GM23338 (cell line): ENCODE measurements around the gene CERS1. TPM values are rescaled to one million over a fixed set of nuclear protein-coding genes. Genes with fewer than 3 reads are reported as not detected.

Experiments
- ATAC-seq: fragments of 200-7000 bp; cut with Tn5 transposase; 3 replicates; pipeline ENCODE4 v1.9.1; 2020
- DNase-seq: peaks from one replicate; pipeline ENCODE4 v3.0.0-alpha.2; 2015; ENCODE audit warnings: low spot score
- H2AFZ ChIP-seq: fragments of 200-600 bp; sonication (generic); 2 replicates; pipeline ENCODE4 v1.8.0; 2016; ENCODE audit warnings: antibody characterized with exemption, mild to moderate bottlenecking, moderate library complexity
- H3F3A ChIP-seq: fragments of 200-600 bp; sonication (generic); replicated peaks from 2 replicates; pipeline ENCODE4 v1.8.0; 2017; ENCODE audit warnings: antibody characterized with exemption, mixed run types, low read depth
- H3K27ac ChIP-seq: fragments of 200-600 bp; sonication (generic); 2 replicates; pipeline ENCODE4 v1.6.1; 2016; ENCODE audit warnings: low read depth
- H3K27me3 ChIP-seq: fragments of 200-600 bp; sonication (generic); 2 replicates; pipeline ENCODE4 v1.8.0; 2016; ENCODE audit warnings: mild to moderate bottlenecking, mixed run types, moderate library complexity; ENCODE audit not compliant: insufficient read depth
- H3K36me3 ChIP-seq: fragments of 200-600 bp; sonication (generic); 2 replicates; pipeline ENCODE4 v1.8.0; 2016; ENCODE audit warnings: mild to moderate bottlenecking; ENCODE audit not compliant: insufficient read depth
- H3K4me1 ChIP-seq: fragments of 200-600 bp; sonication (generic); 2 replicates; pipeline ENCODE4 v1.8.0; 2016; ENCODE audit warnings: mild to moderate bottlenecking, moderate library complexity; ENCODE audit not compliant: insufficient read depth
- H3K4me2 ChIP-seq: fragments of 200-600 bp; sonication (generic); 2 replicates; pipeline ENCODE4 v1.7.1; 2017; ENCODE audit warnings: mixed run types
- H3K4me3 ChIP-seq: fragments of 200-600 bp; sonication (generic); 2 replicates; pipeline ENCODE4 v1.6.1; 2016; ENCODE audit warnings: mixed run types
- H3K79me2 ChIP-seq: fragments of 200-600 bp; sonication (generic); replicated peaks from 2 replicates; pipeline ENCODE4 v1.8.0; 2017; ENCODE audit warnings: mild to moderate bottlenecking; ENCODE audit not compliant: insufficient read depth
- H3K9me2 ChIP-seq: fragments of 200-600 bp; sonication (generic); 2 replicates; pipeline ENCODE4 v1.8.0; 2017; ENCODE audit not compliant: insufficient read depth
- H4K20me1 ChIP-seq: fragments of 200-600 bp; sonication (generic); replicated peaks from 2 replicates; pipeline ENCODE4 v1.8.0; 2017; ENCODE audit warnings: mild to moderate bottlenecking; ENCODE audit not compliant: insufficient read depth
- H3K27ac Mint-ChIP-seq: 2 replicates; pipeline ENCODE4 v1.8.0; 2020; ENCODE audit warnings: inconsistent platforms, mild to moderate bottlenecking, moderate library complexity, mixed read lengths
- H3K27me3 Mint-ChIP-seq: 3 replicates; pipeline ENCODE4 v1.8.0; 2022; ENCODE audit warnings: low read depth, mild to moderate bottlenecking, moderate library complexity, mixed read lengths, inconsistent platforms; ENCODE audit not compliant: insufficient read depth, poor library complexity
- H3K36me3 Mint-ChIP-seq: 3 replicates; pipeline ENCODE4 v1.8.0; 2021; ENCODE audit warnings: low read depth, mild to moderate bottlenecking, inconsistent platforms, moderate library complexity, mixed read lengths
- H3K4me1 Mint-ChIP-seq: 3 replicates; pipeline ENCODE4 v1.8.0; 2020; ENCODE audit warnings: mild to moderate bottlenecking, inconsistent platforms, mixed read lengths
- H3K4me3 Mint-ChIP-seq: 3 replicates; pipeline ENCODE4 v1.8.0; 2021; ENCODE audit warnings: moderate library complexity, mild to moderate bottlenecking, inconsistent platforms, mixed read lengths
- H3K9me3 Mint-ChIP-seq: 3 replicates; pipeline ENCODE4 v1.8.0; 2020; ENCODE audit warnings: moderate library complexity, mild to moderate bottlenecking, inconsistent platforms, mixed read lengths
- CREB1 ChIP-seq: fragments of 250-450 bp; sonication (Bioruptor Pico); IDR thresholded peaks from 2 replicates; pipeline ENCODE4 v1.5.0; 2020; ENCODE audit warnings: low read depth, mild to moderate bottlenecking, moderate library complexity
- CTCF ChIP-seq, 2 experiments: fragments of 200-600 bp in 1 of 2; sonication (generic) in 1 of 2; conservative IDR thresholded peaks; 2 replicates each; pipeline versions ENCODE4 v1.5.1 to v1.6.1; 2016 to 2017; ENCODE audit warnings: antibody characterized with exemption in 2 of 2, low read depth in 2 of 2, mild to moderate bottlenecking in 2 of 2, moderate library complexity in 1 of 2
- JUNB ChIP-seq: IDR thresholded peaks from one replicate; pipeline ENCODE4 v1.6.1; 2016; ENCODE audit warnings: antibody characterized with exemption; ENCODE audit not compliant: unreplicated experiment
- POLR2AphosphoS5 ChIP-seq: IDR thresholded peaks from 2 replicates; pipeline ENCODE4 v1.6.1; 2016; ENCODE audit warnings: antibody characterized with exemption, low read depth
- REST ChIP-seq: IDR thresholded peaks from one replicate; pipeline ENCODE4 v1.6.1; 2018; ENCODE audit warnings: antibody characterized with exemption; ENCODE audit not compliant: unreplicated experiment
- ZNF114 ChIP-seq: fragments of 250-450 bp; sonication (Bioruptor Pico); IDR thresholded peaks from 2 replicates; pipeline ENCODE4 v1.5.0; 2020; ENCODE audit warnings: mild to moderate bottlenecking, moderate library complexity
- ZNF331 ChIP-seq: fragments of 250-450 bp; sonication (Bioruptor Pico); IDR thresholded peaks from 2 replicates; pipeline ENCODE4 v1.5.0; 2020; ENCODE audit warnings: low read depth, mild to moderate bottlenecking, moderate library complexity
- polyA plus RNA-seq: library from polyadenylated mRNA; unstranded; fragments of >200 nt; fragmentation: Nextera tagmentation; extraction: Ambion mirVana; gene quantifications from 2 replicates; pipeline ENCODE4 v1.2.1, GENCODE V29; 2016
- total RNA-seq: library from RNA; depleted of rRNA; stranded (reverse); fragments of >200 nt; shearing (Covaris generic); gene quantifications from 2 replicates; pipeline ENCODE4 v1.2.3, GENCODE V29; 2014
- TF ChIP-seq, protein P1 (sequence below): IDR thresholded peaks from 2 replicates; pipeline ENCODE4 v1.6.1; 2016; ENCODE audit warnings: antibody characterized with exemption

Gene CERS1
- total and polyA plus RNA-seq, 2 experiments from 2014 or later, result 11.1 to 12.2 TPM

DNA sequence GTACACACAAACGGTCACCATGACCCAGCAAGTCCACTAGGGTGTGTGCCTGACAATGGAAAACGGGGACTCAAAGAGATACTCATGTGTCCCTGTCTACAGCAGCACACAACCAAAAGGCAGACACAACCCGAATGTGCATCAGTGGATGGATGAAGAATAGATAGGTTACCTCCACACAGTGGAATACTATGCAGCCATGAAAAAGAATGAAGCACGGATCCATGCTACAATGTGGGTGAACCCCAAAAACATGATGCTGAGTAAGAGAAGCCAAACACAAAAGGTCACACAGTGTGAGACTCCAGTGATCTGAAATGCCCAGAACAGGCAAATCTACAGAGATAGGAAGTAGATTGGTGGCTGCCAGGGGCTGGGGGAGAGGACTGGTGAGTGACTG lies 9.0 kb downstream of the CERS1 start:
- H3K27ac ChIP-seq, result no peak overlapping the region
- Mint-ChIP-seq H3K27ac (no peak overlapping the region), H3K36me3 (peaks cover 25% of the 10 kb centered on the region), H3K27me3 (peaks cover 17% of the 10 kb centered on the region), H3K4me3 (no peak overlapping the region), H3K9me3 (no peaks in the 10 kb centered on the region), H3K4me1 (no peaks in the 10 kb centered on the region)
- H3K79me2 ChIP-seq, result no peaks in the 10 kb centered on the region
- no peak overlapping the region for H3K4me2 ChIP-seq
- H3K27me3 ChIP-seq, result no peaks in the 10 kb centered on the region
- H3F3A ChIP-seq, result no peaks in the 10 kb centered on the region
- no peaks in the 10 kb centered on the region; the same call in 1 of the 2 replicates for H3K36me3 ChIP-seq
- H4K20me1 ChIP-seq, result peaks cover 6% of the 10 kb centered on the region; the same call in 1 of the 2 replicates
- no peak for DNase-seq
- H2AFZ ChIP-seq, result no peak overlapping the region
- no peaks in the 10 kb centered on the region for H3K4me1 ChIP-seq
- TF ChIP-seq CREB1, result no peak
- no peak for TF ChIP-seq JUNB
- TF ChIP-seq REST, result no peak
- TF ChIP-seq ZNF114 (CRISPR knock-in tag), result no peak
- TF ChIP-seq CTCF (conservative IDR thresholded peaks at IDR 0.05; ENCODE audit: low read depth in 2 of 2), result no peak
- TF ChIP-seq POLR2AphosphoS5, result no peak
- no peak for TF ChIP-seq ZNF331 (CRISPR knock-in tag)
- TF ChIP-seq, protein P1, sequence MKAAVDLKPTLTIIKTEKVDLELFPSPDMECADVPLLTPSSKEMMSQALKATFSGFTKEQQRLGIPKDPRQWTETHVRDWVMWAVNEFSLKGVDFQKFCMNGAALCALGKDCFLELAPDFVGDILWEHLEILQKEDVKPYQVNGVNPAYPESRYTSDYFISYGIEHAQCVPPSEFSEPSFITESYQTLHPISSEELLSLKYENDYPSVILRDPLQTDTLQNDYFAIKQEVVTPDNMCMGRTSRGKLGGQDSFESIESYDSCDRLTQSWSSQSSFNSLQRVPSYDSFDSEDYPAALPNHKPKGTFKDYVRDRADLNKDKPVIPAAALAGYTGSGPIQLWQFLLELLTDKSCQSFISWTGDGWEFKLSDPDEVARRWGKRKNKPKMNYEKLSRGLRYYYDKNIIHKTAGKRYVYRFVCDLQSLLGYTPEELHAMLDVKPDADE, result no peak
- ATAC-seq, result no peak
- H3K4me3 ChIP-seq, result no peak overlapping the region
- no peaks in the 10 kb centered on the region for H3K9me2 ChIP-seq
